Left ventricle myocardium inferior (tissue), 1 donor: ENCODE results near the gene ZNF652. TPM values are rescaled to one million over a fixed set of nuclear protein-coding genes. Genes with fewer than 3 reads are reported as not detected.
A peak's percentile ranks its signal among the peaks of the same experiment; 100 is the strongest.

Experiments
- DNase-seq: peaks from one replicate; pipeline ENCODE4 v3.0.0-alpha.2; 2020
- H3K27ac ChIP-seq: fragments of 200-600 bp; replicated peaks from 2 replicates; pipeline ENCODE4 v1.8.0; 2021
- H3K27me3 ChIP-seq: fragments of 200-600 bp; 2 replicates; pipeline ENCODE4 v1.8.0; 2021; ENCODE audit warnings: low read depth
- H3K36me3 ChIP-seq: fragments of 200-600 bp; 2 replicates; pipeline ENCODE4 v1.8.0; 2021
- H3K4me1 ChIP-seq: fragments of 200-600 bp; 2 replicates; pipeline ENCODE4 v1.8.0; 2021
- H3K4me3 ChIP-seq: fragments of 200-600 bp; 2 replicates; pipeline ENCODE4 v1.8.0; 2021; ENCODE audit warnings: mild to moderate bottlenecking, moderate library complexity
- H3K9me3 ChIP-seq: fragments of 200-600 bp; replicated peaks from 2 replicates; pipeline ENCODE4 v1.8.0; 2021
- intact Hi-C: fragments of 100-400 bp; cut with micrococcal nuclease; formaldehyde crosslinking; loops from one replicate; pipeline ENCODE4 v1.11.0; 2022
- total RNA-seq: library from RNA; stranded (reverse); fragmentation: NEBNext Ultra II Directional; extraction: Animal tissue kit (Norgen Biotek cat#: 25700); gene quantifications from one replicate; pipeline ENCODE4 v1.2.1, GENCODE V29; 2021
- TF ChIP-seq, protein P1 (sequence below): fragments of 200-600 bp; IDR thresholded peaks from 2 replicates; pipeline ENCODE4 v1.8.0; 2021; ENCODE audit warnings: antibody characterized with exemption, mild to moderate bottlenecking, borderline replicate concordance
- donor health status: DM: no; HTN: yes; CAD: no; lungs with severe emphysema.

The ZNF652 gene
- total RNA-seq, 1 donor from 2014 or later, result 19.2 TPM

DNA sequence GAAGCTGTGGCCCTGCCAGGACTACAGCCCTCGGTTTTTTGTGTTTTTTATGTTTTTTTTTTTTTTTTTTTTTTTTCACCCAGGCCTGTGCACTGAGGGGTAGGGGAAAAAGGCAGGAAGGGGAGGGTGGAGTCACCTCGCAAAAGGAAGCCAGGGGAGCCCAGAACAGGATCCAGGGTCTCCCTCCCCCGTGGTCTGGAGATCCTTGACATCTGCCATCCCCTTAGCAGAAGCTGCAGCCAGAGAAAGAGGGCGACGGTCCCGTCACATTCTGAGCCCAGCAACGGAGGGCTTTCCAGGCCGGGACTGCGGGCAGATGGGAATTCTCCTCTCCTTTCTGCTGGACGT lies 102.4 kb downstream of the ZNF652 start:
- H3K4me1 ChIP-seq, result peaks cover 18% of the 10 kb centered on the region
- TF ChIP-seq, protein P1, sequence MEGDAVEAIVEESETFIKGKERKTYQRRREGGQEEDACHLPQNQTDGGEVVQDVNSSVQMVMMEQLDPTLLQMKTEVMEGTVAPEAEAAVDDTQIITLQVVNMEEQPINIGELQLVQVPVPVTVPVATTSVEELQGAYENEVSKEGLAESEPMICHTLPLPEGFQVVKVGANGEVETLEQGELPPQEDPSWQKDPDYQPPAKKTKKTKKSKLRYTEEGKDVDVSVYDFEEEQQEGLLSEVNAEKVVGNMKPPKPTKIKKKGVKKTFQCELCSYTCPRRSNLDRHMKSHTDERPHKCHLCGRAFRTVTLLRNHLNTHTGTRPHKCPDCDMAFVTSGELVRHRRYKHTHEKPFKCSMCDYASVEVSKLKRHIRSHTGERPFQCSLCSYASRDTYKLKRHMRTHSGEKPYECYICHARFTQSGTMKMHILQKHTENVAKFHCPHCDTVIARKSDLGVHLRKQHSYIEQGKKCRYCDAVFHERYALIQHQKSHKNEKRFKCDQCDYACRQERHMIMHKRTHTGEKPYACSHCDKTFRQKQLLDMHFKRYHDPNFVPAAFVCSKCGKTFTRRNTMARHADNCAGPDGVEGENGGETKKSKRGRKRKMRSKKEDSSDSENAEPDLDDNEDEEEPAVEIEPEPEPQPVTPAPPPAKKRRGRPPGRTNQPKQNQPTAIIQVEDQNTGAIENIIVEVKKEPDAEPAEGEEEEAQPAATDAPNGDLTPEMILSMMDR, result no peak
- intact Hi-C loops, result no loop called here
- DNase-seq, result no peak
- peak overlapping the region; percentile 66 for H3K4me3 ChIP-seq
- H3K27me3 ChIP-seq, result no peaks in the 10 kb centered on the region
- peak overlapping the region; percentile 88 for H3K27ac ChIP-seq
- no peaks in the 10 kb centered on the region for H3K36me3 ChIP-seq
- no peaks in the 10 kb centered on the region for H3K9me3 ChIP-seq

DNA sequence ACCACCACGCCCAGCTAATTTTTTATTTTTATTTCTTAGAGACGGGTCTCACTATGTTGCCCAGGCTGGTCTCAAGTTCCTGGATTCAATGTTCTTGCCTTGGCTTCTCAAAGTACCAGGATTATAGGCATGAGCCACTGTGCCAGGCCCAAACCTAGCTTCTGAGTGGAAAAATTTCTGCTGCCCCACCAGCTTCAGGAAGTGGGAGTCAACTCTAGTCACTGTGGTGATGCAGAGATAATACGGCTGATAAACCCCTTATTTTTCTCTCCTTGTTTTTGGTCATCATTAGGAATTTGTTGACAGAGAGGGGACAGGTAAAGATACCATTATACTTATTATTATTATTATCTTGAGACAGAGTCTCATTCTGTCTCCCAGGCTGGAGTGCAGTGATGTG lies 103.7 kb downstream of the ZNF652 start:
- peaks cover 18% of the 10 kb centered on the region for H3K4me1 ChIP-seq
- no peak for DNase-seq
- no peak overlapping the region for H3K4me3 ChIP-seq
- H3K9me3 ChIP-seq, result no peaks in the 10 kb centered on the region
- H3K27ac ChIP-seq, result no peak overlapping the region
- H3K27me3 ChIP-seq, result no peaks in the 10 kb centered on the region
- TF ChIP-seq, protein P1, result no peak
- no peaks in the 10 kb centered on the region for H3K36me3 ChIP-seq
- intact Hi-C loops, result no loop called here

- TF ChIP-seq, protein P1, result no peak
- Histone ChIP-seq H3K4me3 (no peak overlapping the region), H3K36me3 (no peaks in the 10 kb centered on the region), H3K27ac (no peak overlapping the region), H3K27me3 (no peaks in the 10 kb centered on the region), H3K4me1 (peaks cover 7% of the 10 kb centered on the region), H3K9me3 (no peaks in the 10 kb centered on the region)
- no peak for DNase-seq
- intact Hi-C loops, result no loop called here
Observed at GRCh38 chr17:49255125-49255524, 106.9 kb downstream of the ZNF652 start.

GRCh38 chr17:49254066-49254465 lies 108.0 kb downstream of the ZNF652 start:
- TF ChIP-seq, protein P1, result no peak
- H3K4me3 ChIP-seq, result no peak overlapping the region
- H3K9me3 ChIP-seq, result no peaks in the 10 kb centered on the region
- H3K27me3 ChIP-seq, result no peaks in the 10 kb centered on the region
- H3K36me3 ChIP-seq, result no peaks in the 10 kb centered on the region
- H3K27ac ChIP-seq, result no peak overlapping the region
- no peak for DNase-seq
- H3K4me1 ChIP-seq, result peaks cover 10% of the 10 kb centered on the region
- intact Hi-C loops, result no loop called here

- intact Hi-C loops, result no loop called here
- Histone ChIP-seq H3K9me3 (no peaks in the 10 kb centered on the region), H3K4me3 (no peak overlapping the region), H3K4me1 (peaks cover 11% of the 10 kb centered on the region), H3K27ac (no peak overlapping the region), H3K27me3 (no peaks in the 10 kb centered on the region), H3K36me3 (no peaks in the 10 kb centered on the region)
- TF ChIP-seq, protein P1, result no peak
- no peak for DNase-seq
Observed at GRCh38 chr17:49252148-49252695, 109.8 kb downstream of the ZNF652 start.
